ENCODE results near the gene TBCD.
"Not testable (repeated sequence)": the region's sequence is repeated elsewhere in the genome, so short reads cannot be mapped to it uniquely, and the experiment has no call there.

Gene TBCD

DNA sequence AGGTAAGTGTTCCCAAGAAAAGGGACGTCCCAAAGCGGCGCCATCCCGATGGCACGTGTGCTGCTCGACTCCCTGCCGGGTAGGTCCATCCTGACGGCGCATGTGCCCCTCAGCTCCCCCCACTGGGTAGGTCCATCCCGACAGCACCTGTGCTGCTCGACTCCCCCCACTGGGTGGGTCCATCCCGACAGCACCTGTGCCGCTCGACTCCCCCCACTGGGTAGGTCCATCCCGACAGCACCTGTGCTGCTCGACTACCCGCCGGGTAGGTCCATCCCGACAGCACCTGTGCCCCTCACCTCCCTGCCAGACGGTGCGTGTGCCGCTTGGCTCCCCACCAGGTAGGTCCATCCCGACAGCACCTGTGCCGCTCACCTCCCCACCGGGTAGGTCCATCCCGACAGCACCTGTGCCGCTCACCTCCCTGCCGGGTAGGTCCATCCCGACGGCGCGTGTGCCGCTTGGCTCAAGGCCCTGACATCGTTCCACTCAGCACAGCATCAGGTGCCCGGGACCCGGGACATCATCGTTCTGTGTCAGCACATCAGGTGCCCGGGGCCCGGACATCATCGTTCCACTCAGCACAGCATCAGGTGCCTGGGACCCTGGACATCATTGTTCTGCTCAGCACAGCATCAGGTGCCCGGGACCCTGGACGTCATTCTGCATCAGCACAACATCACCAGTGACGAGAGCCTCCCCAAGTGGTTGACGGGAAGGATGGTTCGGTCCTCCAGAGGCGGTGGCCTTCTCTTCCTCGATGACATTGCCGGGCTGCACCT, 22.2 kb upstream of the TBCD start:
- DNase-seq (ENCODE audit: low read depth): no peak

DNA sequence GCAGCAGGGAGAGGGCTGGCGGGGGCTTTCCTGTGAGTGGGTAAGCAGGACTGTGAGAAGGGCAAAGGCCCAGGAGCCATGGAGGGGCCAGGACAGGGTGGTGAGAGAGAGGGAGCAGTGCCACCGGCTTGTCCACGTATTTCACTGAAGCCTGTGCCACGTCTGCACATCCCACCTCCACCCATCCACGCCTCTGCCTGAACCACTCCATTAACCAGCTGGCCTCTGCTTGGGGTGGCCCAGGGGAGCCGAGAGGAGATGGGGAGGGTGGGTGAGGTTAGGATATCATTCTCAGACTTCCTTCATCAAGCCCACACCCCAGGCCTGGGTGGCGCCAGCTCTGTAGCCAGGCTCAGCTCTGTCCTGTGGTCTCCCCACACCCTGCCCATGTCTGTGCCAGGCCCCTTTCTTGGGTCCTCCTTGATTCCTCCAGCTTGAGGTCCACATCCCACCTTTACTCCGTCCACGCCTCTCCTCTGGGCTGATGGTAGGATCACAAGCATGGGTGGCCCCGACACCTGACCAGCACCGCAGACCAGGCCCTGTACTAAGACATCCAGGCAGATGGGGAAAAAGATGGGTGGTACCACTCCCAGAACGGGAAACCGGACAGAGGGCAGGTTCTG, 19.6 kb upstream of the TBCD start:
- no peak for DNase-seq (ENCODE audit: low read depth)

DNA sequence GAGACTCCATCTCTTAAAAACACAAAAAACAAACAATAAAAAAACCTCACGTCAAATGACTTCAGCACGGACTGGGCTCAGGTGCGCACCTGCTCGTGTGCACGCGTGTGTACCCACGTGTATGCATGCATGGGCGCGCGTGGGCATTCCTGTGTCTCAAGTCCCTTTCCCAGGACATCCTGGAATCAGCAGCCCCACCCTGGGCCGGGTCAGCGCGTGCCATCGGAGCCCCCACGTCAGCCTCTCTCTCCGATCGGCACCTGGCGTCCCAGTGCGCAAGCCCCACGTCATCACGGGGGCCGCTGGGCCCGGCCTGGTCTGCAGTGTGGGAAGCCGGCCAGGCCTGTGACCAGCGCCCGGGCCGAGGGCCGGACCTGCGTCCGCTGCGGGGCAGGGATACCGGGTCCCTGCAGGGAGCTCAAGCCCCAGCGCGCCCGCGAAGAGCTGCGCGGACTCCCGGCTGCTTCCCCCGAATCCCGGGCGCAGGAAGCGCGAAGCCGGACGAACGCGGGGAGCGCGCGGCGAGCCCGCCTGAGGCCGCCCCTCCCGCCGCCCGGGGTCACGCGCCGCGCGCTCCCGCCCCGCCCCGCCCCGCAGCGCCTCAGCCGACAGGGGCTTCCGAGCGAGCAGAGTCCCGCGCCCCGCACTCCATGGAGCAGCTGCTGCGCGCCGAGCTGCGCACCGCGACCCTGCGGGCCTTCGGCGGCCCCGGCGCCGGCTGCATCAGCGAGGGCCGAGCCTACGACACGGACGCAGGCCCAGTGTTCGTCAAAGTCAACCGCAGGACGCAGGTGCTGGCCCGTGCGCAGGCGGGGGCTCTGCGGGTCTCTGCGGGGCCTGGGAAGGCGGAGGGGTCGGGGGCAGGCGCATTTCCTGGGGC, 16.6 kb upstream of the TBCD start, which contains the start of gene FN3K:
TSS of gene FN3K (plus strand) at position 629 of the 880 bp plus-strand sequence. CDS start at position 651, 22 bp downstream.
- DNase-seq (ENCODE audit: low read depth): no peak

DNA sequence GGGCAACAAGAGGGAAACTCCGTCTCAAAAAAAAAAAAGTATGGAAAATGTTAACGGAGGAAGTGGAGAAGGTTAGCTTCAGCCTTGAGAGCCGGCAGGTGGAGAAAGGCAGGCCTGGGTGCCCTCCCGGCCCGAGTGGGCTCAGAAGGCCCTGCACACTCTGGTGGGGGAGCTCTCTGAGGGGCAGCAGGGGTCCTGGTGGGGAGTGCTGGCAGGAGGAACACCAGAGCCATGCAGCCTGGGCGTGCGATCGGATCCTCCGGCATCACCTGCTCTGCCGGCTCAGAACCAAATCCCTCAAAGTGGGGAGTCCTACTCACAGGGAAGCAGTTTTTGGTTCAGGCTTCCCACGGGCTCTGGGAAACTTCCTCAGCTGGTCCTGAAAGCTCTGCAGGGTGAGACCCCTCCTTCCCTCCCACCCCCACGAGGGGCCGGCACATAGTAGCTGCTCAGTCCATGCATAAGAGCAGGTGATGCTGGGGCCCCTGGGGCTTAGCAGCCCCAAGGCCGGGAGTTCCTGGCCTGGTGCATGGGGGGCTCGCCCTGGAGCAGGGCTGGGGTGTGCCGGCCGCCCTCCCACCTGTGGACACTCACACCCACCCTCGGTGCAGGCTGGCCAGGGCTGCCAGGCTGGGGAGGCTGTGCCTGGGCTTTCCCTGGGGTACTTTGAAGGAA, 15.2 kb upstream of the TBCD start:
- DNase-seq (ENCODE audit: low read depth): no peak

DNA sequence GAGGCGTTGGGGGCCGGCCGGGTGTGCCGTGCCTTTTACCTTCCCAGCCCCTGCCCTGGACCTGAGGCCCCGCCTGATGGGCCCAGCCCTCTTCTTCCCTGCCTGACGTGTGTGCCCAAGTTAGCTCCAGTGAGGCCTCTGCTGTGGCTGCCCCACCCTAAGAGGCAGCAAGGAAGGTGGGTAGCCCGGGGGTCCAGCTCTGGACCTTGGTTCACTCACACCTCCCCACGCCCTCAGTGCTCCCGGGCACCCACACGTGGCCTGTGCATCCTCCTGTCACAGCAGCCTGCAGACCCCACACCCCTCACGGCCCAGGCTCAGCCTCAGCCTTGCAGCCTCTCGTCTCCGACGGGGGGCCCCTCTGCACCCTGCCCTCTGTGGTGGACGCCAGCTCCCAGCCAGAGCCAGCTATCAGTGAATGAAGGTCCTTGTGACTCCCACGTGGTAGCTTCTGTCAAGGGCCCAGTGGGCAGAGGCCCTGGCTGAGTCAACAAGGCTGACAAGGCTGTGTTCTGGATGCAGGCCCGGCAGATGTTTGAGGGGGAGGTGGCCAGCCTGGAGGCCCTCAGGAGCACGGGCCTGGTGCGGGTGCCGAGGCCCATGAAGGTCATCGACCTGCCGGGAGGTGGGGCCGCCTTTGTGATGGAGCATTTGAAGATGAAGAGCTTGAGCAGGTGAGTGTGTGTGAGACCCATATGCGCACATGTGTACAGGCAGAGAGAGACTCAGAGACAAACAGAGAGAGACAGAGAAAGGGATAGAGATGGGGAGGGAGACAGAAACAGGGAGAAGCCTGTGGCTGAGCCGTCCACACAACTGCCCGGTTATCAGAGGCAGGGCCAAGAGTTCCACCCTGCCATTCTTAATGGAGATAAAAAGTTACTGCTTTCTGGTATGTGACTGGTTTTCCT, 13.6 kb upstream of the TBCD start:
- DNase-seq (ENCODE audit: low read depth): no peak

DNA sequence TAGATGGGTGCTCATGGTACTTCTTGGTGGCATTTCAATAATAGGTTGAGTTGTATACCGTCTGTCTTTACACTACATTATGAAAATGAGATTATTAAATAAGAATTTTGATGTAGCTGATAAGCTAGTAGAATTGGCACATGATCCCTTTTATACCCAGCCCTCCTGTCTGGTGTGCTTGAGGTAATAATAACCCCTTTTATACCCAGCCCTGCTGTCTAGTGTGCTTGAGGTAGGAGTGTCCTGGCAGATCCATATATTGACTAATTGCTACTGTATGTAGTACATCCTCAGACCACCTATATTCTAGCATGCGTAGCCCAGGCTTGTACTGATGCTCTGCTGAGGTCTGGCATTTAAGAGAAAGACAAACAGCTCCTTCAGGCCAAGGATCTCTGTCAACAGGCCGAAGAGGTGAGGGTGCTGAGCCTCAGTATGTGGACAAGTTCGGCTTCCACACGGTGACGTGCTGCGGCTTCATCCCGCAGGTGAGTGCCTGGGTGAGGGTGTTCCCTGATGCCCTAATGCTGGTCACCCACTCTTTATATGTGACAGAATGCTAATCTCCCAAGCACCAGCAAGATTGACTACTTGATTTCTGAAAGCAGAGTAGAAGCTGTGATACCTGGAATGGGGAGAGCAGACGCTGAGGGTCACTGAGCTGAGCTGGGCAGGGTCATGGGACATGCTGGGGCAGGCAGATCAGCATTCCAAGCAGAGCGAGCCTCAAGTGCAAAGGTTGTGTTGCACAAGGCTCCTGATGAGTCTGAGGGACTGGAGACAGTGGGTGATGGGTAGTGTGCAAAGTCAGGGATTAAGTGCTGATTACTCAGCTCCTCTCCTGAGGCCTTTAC, 10.7 kb upstream of the TBCD start:
- DNase-seq (ENCODE audit: low read depth): no peak

DNA sequence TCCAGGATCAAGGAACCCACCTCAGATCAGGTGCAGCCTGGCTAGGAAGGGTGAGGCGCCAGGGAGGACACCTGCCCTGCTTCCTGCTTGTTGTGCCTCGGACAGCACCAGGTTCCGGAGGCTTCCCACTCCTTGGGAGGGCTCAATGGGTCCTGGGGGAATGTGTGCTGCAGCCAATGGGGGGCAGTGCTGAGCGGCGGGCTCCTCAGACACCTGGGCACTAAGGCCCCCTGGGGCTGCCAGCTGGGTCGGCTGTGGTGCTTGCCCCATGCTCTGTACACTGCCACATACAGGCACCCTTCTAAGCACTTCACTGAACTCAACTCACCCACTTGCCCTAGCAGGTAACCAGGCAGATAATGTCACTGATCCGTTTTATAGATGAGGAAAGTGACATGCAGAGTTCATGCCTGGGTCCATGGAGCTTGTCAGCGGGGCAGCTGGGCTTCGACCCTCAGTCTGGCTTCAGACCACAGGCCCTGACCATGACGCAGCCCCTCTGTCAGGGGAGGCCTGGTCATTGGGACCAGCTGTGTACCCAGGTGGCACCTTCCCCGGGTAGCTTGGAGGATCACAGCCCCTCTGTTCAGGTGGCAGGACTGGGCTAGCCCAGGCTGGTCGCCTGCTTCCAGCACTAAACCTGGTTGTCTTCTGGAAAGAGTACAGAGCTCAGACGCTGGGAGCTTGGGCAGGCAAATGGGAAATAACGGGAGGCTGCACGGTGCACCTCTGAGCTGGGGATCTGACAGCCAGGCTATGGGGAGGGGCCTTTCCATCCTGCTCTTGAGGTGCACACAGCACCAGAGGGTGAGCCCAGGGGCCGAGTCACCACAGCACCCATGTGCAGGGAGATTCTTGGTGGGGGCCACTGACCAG, 8.3 kb upstream of the TBCD start:
- DNase-seq (ENCODE audit: low read depth): no peak

DNA sequence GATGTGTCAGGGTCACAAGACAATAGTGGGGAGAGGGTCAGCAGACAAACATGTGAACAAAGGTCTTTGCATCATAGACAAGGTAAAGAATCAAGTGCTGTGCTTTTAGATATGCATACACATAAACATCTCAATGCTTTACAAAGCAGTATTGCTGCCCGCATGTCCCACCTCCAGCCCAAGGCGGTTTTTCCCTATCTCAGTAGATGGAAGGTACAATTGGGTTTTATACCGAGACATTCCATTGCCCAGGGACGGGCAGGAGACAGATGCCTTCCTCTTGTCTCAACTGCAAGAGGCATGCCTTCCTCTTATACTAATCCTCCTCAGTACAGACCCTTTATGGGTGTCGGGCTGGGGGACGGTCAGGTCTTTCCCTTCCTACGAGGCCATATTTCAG, 7.1 kb upstream of the TBCD start:
- not testable (repeated sequence) for DNase-seq (ENCODE audit: low read depth)

DNA sequence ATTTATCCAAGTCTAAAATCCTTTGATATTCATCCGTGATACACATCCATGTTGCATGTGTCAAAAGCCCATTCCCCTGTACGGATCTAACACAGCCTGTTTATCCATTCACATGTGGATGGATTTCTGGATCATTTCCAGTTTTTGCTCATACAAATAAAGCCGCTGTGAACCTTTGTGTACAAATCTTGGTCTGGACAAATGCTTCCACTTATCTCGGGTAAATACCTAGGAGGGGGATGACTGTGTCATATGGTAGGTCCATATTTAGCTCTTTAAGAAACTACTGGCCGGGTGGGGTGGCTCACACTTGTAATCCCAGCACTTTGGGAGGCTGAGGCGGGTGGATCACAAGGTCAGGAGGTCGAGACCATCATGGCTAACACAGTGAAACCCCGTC, 6.3 kb upstream of the TBCD start:
- DNase-seq (ENCODE audit: low read depth): no peak

DNA sequence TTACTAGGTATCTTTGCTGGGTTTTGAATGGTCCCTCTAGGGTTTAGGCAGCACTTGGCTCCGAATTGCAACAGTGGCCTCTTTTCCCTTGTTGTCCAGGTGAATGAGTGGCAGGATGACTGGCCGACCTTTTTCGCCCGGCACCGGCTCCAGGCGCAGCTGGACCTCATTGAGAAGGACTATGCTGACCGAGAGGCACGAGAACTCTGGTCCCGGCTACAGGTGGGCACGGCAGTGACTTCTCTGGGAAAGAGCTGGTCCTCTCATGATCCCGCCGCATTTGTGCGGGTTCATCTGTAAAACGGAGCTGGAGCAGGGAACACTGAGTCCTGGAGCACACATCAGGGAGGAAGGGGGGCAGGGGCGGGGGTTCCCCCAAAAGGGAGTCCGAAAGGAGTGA, 3.1 kb upstream of the TBCD start:
- no peak for DNase-seq (ENCODE audit: low read depth)

DNA sequence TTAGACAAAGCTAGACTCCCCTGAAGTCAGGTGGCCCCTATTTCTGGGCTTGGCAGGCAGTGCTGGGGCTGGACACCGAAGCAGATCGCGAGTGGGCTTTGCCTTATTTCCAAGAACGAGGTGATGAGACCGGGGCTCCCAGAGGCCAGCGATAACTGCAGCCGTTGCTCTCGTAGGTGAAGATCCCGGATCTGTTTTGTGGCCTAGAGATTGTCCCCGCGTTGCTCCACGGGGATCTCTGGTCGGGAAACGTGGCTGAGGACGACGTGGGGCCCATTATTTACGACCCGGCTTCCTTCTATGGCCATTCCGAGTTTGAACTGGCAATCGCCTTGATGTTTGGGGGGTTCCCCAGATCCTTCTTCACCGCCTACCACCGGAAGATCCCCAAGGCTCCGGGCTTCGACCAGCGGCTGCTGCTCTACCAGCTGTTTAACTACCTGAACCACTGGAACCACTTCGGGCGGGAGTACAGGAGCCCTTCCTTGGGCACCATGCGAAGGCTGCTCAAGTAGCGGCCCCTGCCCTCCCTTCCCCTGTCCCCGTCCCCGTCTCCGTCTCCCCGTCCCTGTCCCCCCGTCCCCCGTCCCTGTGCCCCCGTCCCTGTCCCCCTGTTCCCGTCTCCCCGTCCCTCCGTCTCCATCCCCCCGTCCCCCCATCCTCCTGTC, 1.5 kb upstream of the TBCD start:
- no peak for DNase-seq (ENCODE audit: low read depth)

DNA sequence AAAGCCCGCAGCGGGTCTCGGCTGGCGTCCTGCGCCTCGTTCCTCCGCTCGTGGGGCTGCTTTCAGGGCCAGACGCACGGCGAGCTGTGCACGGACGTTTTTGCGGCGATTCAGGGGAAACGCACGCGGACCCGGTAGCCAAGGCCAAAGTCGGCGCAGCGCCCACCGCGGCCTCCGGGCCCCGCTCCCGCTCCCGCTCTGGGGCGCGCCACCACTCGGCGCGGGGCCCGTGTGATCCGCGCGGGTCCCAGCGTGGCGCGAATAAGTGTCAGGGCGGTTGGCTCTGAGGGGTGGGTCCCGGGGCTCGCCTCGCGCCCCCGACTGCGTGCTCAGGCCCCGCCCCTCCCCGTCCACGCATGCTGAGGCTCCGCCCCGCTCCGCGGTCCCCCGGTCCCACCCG, 694 bp upstream of the TBCD start:
- no peak for DNase-seq (ENCODE audit: low read depth)

DNA sequence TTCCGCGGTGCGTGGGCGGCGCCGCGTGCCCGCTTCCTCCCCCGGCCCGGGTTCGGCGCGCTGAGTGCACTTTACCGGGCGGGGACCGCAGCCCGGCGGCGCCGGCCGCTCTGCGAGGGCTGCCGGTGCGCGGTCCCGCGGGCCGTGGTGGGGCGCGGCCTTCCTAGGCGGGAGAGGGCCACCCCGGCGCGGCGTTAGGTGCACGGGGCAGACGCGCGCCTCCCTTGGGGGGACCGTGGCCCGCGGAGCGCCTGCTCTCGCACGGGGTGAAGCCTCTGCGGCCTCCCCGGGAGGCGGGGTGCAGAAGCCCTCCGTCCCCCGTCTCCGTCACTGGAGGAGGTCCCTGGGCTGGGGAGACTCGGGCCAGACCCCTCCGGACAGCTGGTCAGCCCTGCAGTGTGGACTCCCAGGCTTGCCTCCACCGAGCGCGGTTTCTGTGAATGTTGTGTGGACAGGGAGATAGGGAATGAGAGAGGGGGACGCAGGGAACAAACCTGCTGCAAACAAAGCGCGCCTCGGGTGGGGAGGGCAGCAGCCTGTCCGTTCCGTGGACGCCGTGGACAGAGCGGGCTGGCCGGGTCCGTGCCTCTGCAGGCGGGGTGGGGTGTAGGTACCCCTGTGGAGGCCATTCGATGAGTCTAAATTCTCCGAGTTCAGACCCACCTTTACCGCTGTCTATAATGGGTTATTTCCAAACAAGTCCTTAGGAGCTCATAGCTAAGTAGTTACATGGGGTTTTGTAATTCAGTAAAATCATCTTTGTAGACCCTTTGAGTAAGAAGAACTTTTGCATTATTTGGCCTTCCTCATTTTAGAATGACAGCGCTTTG, 721 bp downstream of the TBCD start:
- no peak for DNase-seq (ENCODE audit: low read depth)

DNA sequence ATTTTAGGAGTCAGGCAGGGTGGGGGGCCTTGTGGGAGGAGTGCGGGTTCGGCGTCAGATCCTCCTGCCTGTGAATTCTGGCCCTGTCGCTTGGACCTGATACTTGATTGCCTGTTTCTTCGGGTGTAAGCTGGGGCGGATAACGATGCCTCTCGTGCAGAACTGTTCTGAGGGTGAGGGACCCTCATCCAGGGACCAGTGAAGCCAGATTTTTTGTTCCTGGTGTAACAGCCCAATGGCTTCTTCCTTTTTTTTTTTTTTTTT, 1.3 kb downstream of the TBCD start:
- DNase-seq (ENCODE audit: low read depth): no peak

DNA sequence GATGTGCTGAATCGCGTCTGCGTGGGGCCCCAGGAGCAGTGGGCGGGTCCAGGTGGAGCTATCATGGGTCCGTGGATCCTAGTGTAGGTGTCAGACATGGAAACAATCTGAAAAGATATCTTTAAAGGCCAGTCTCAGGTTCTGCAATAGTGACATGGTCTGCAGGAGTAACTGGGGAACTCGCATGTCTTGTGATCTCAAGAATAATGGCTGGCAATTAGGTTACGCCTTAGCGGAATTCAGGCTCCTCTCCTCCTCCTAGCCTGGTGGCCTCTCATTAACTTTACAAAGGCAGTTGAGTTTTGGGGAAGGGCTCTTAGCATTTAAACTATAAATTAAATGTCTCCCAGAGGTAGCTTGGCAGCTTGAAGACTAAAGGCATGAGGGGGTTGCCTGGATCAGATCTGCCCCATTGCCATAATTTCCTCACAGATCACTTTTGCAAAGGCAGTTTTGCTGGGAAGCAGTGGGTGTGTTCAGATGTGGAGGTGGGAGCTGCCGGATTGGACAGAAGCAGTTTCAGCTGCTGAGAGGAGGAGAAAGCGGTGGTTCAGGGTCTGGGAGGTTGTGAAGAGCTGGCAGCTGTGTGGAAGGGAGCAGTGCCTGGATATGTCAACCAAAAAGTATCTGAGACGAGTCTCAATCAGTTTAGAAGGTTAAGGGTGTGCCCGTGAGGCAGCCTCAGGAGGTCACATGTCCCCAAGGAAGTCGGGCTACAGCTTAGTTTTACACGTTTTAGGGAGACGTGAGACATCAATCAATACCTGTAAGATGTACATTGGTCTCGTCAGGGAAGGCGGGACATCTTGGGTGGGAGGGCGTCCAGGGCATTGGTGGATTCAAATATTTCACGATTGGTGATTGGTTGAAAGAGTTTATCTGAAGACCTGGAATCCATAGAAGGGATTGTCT, 2.7 kb downstream of the TBCD start:
- no peak for DNase-seq (ENCODE audit: low read depth)

DNA sequence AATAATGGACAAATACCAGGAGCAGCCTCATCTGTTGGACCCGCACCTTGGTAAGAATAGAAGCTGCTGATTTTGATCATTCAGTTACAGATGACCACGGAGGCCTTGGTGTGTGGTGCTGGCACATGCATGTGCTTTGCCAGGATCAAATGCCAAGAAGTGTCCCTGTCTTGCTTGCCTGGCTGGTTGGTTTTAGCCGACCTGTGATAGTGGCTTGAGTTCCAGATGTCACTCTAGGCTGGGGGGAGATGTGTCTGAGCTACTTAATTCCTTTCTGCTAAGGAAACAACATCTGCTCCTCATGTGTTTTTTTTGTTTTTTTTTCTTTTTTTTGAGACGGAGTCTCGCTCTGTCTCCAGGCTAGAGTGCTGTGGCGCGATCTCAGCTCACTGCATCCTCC, 4.3 kb downstream of the TBCD start:
- no peak for DNase-seq (ENCODE audit: low read depth)

DNA sequence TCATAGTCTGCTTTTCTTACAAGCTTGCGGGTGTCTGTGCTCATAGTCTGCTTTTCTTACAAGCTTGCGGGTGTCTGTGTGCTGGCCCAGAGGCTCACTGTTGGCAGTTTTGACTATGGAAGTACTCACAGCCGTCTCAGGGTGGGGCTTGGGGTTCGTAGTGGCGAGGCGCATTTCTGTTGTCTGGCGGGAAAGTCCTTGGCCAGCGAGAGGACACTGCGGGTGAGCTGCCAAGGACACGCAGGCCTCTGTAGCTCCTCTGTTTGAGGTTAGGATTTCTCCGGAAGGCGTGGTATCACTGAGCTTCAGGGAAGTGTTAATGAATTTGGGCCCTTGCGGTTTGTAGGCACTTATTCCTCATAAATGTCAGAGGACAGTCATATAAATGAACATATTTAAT, 13.5 kb downstream of the TBCD start:
- DNase-seq (ENCODE audit: low read depth): no peak
